Central memory CD8-positive, alpha-beta T cell (primary cell): ENCODE data around the gene THEMIS.

Source experiments
- ATAC-seq: fragments of 150-1000 bp; cut with Tn5 transposase; replicated peaks from 2 replicates; pipeline ENCODE4 v1.10.0; 2022; ENCODE audit warnings: mild to moderate bottlenecking, moderate FRiP score, moderate number of reproducible peaks; ENCODE audit not compliant: poor library complexity, severe bottlenecking; ENCODE audit errors: extremely low read depth
- DNase-seq, 2 donors: peaks; one replicate each; pipeline ENCODE4 v3.0.0; 2021; ENCODE audit warnings: low spot score in 2 of 2
- H3K27ac Mint-ChIP-seq: one replicate; pipeline ENCODE4 v1.8.0; 2022; ENCODE audit warnings: low read depth, mild to moderate bottlenecking, moderate library complexity, mixed read lengths
- H3K27me3 Mint-ChIP-seq: one replicate; pipeline ENCODE4 v1.8.0; 2022; ENCODE audit warnings: mixed read lengths
- H3K36me3 Mint-ChIP-seq: one replicate; pipeline ENCODE4 v1.8.0; 2022; ENCODE audit warnings: mild to moderate bottlenecking, moderate library complexity, mixed read lengths; ENCODE audit not compliant: insufficient read depth
- H3K4me1 Mint-ChIP-seq: one replicate; pipeline ENCODE4 v1.8.0; 2022; ENCODE audit warnings: mixed read lengths
- H3K4me3 Mint-ChIP-seq: one replicate; pipeline ENCODE4 v1.8.0; 2022; ENCODE audit warnings: mild to moderate bottlenecking, moderate library complexity, mixed read lengths
- H3K9me3 Mint-ChIP-seq: one replicate; pipeline ENCODE4 v1.8.0; 2022; ENCODE audit warnings: mixed read lengths

THEMIS gene

GRCh38 chr6:127851197-127851596 is 49.7 kb downstream of the THEMIS start:
- Mint-ChIP-seq H3K9me3 (no peaks in the 10 kb centered on the region), H3K4me1 (peaks cover 80% of the 10 kb centered on the region), H3K4me3 (no peak overlapping the region), H3K27me3 (no peaks in the 10 kb centered on the region), H3K27ac (peak overlapping the region; percentile 70), H3K36me3 (peaks cover 45% of the 10 kb centered on the region)
- ATAC-seq (no peak), DNase-seq (no peak)

DNA sequence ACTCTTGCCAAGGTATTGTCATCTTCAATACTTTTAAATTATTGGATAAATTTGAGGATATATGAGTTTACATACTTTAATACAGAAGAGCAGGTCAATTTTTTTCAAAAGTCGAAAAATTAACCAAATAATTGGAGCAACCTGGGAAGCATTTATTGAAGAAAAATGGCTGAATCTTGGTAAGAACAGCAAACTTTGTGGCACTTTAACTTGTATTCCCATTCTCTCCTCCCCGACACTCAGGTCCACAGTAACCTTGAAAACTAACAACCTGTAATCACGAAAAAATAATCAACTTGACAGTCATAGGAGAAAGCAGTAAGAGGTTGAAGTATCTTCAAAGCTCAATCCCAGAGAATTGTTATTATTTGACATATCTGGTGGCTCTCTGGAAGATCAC is 55.6 kb downstream of the THEMIS start:
- DNase-seq (no peak), ATAC-seq (no peak)
- Mint-ChIP-seq H3K27me3 (no peaks in the 10 kb centered on the region), H3K4me3 (no peak overlapping the region), H3K9me3 (no peaks in the 10 kb centered on the region), H3K27ac (peak overlapping the region; percentile 66), H3K4me1 (peaks cover 61% of the 10 kb centered on the region), H3K36me3 (peaks cover 39% of the 10 kb centered on the region)

DNA sequence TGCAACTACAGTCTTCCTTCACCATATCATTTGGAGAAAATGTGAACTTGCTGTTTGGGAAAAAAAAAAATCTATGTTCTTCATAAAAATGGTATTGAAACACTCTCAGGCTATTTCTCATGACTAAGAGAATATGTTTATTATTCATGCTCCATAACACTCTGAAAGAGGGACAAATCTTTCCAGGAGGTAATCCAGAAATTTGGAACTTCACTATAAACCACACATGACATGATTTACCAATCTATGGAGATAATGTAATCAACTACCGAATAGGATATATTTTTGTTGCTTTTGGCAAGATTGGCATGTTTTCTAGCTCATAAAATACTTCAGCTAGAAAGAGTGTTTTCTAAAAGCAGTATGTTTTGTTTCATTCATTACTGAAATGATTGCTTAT is 56.3 kb downstream of the THEMIS start:
- Mint-ChIP-seq H3K9me3 (no peaks in the 10 kb centered on the region), H3K4me3 (no peak overlapping the region), H3K27me3 (no peaks in the 10 kb centered on the region), H3K4me1 (peaks cover 58% of the 10 kb centered on the region), H3K27ac (no peak overlapping the region), H3K36me3 (peaks cover 36% of the 10 kb centered on the region)
- ATAC-seq = no peak
- DNase-seq = no peak

DNA sequence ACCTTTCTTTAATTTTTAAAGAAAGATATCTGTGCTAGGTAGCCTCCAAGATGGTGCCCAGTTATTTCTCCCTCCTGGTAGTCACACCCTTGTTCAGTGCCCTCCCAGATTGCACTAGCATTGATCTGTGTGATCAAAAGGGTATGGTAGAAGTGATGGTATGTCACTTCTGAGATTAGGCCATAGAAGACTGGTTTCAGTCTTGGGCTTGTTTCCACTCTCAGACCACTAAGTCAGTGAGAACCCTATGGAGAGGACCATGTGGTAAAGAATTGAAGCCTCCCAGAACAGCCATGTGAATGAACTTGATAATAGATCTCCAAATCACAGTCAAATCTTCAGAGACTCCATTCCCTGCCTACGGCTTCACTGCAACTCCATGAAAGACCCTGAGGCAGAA is 57.3 kb downstream of the THEMIS start:
- DNase-seq (no peak), ATAC-seq (no peak)
- no peak overlapping the region for H3K4me3 Mint-ChIP-seq
- no peaks in the 10 kb centered on the region for H3K9me3 Mint-ChIP-seq
- H3K36me3 Mint-ChIP-seq = peaks cover 29% of the 10 kb centered on the region
- H3K4me1 Mint-ChIP-seq = peaks cover 52% of the 10 kb centered on the region
- H3K27me3 Mint-ChIP-seq = no peaks in the 10 kb centered on the region
- H3K27ac Mint-ChIP-seq = no peak overlapping the region

GRCh38 chr6:127842562-127842961 is 58.3 kb downstream of the THEMIS start:
- no peak overlapping the region for H3K4me3 Mint-ChIP-seq
- H3K9me3 Mint-ChIP-seq = no peaks in the 10 kb centered on the region
- DNase-seq = no peak
- H3K27me3 Mint-ChIP-seq = no peaks in the 10 kb centered on the region
- ATAC-seq = no peak
- no peak overlapping the region for H3K27ac Mint-ChIP-seq
- peaks cover 27% of the 10 kb centered on the region for H3K36me3 Mint-ChIP-seq
- H3K4me1 Mint-ChIP-seq = peaks cover 49% of the 10 kb centered on the region

GRCh38 chr6:127841811-127842210 is 59.0 kb downstream of the THEMIS start:
- Mint-ChIP-seq H3K36me3 (peaks cover 26% of the 10 kb centered on the region), H3K4me3 (no peak overlapping the region), H3K27ac (no peak overlapping the region), H3K9me3 (no peaks in the 10 kb centered on the region), H3K4me1 (peaks cover 46% of the 10 kb centered on the region), H3K27me3 (no peaks in the 10 kb centered on the region)
- ATAC-seq (no peak), DNase-seq (no peak)

DNA sequence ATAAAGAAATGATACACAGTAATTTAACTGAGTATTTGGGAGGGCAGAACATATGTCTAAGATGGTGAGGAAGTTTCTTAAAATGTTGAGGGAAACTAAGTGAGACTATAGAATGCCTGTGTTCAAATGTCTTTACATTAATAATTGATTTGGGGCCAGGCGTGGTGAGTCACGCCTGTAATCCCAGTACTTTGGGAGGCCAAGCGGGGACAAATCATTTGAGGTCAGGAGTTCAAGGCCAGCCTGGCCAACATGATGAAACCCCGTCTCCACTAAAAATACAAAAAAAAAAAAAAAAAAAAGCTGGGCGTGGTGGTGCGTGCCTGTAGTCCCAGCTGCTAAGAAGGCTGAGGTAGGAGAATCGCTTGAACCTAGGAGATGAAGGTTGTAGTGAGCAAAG is 66.7 kb downstream of the THEMIS start:
- Mint-ChIP-seq H3K36me3 (peaks cover 28% of the 10 kb centered on the region), H3K4me1 (peaks cover 37% of the 10 kb centered on the region)

GRCh38 chr6:127833336-127833735 is 67.5 kb downstream of the THEMIS start:
- Mint-ChIP-seq H3K27me3 (no peaks in the 10 kb centered on the region), H3K4me1 (peaks cover 38% of the 10 kb centered on the region), H3K36me3 (peaks cover 34% of the 10 kb centered on the region), H3K9me3 (no peaks in the 10 kb centered on the region), H3K27ac (no peak overlapping the region), H3K4me3 (no peak overlapping the region)
- ATAC-seq (no peak), DNase-seq (no peak)

More for the DNA sequence above, 66.7 kb downstream of the THEMIS start:
- DNase-seq (no peak), ATAC-seq (no peak)
- H3K9me3 Mint-ChIP-seq = no peaks in the 10 kb centered on the region
- H3K27ac Mint-ChIP-seq = no peak overlapping the region
- no peak overlapping the region for H3K4me3 Mint-ChIP-seq
- H3K27me3 Mint-ChIP-seq = no peaks in the 10 kb centered on the region

DNA sequence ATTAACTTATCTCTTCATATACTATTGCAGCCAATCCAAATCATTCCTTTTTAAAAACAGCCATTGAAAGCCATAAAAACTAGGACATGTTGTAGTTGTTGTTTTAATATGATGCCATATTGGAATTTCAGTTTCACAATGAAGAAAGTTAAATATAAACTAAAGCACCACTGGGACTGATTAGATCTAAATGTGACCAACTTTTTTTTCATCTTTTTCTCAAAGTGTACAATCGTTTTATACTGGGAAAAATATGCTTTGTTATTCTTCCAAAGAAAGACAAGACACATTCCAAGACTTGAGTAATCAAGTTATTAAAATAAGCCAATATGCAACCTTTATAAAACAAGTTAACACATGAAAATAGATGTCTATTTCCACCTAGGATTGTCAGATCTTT is 68.5 kb downstream of the THEMIS start:
- no peaks in the 10 kb centered on the region for H3K27me3 Mint-ChIP-seq
- H3K9me3 Mint-ChIP-seq = no peaks in the 10 kb centered on the region
- H3K27ac Mint-ChIP-seq = no peak overlapping the region
- H3K36me3 Mint-ChIP-seq = peaks cover 39% of the 10 kb centered on the region
- peaks cover 46% of the 10 kb centered on the region for H3K4me1 Mint-ChIP-seq
- no peak for ATAC-seq
- H3K4me3 Mint-ChIP-seq = no peak overlapping the region
- no peak for DNase-seq

GRCh38 chr6:127824061-127824460 is 76.8 kb downstream of the THEMIS start:
- peak overlapping the region; percentile 33 for H3K4me3 Mint-ChIP-seq
- H3K27me3 Mint-ChIP-seq = no peaks in the 10 kb centered on the region
- H3K36me3 Mint-ChIP-seq = peaks cover 39% of the 10 kb centered on the region
- H3K9me3 Mint-ChIP-seq = no peaks in the 10 kb centered on the region
- H3K4me1 Mint-ChIP-seq = peaks cover 52% of the 10 kb centered on the region
- ATAC-seq (no peak), DNase-seq (no peak)
- peak overlapping the region; percentile 20 for H3K27ac Mint-ChIP-seq

GRCh38 chr6:127821431-127821830 is 79.4 kb downstream of the THEMIS start:
- Mint-ChIP-seq H3K27ac (no peak overlapping the region), H3K4me3 (no peak overlapping the region), H3K27me3 (no peaks in the 10 kb centered on the region), H3K36me3 (peaks cover 31% of the 10 kb centered on the region), H3K4me1 (peaks cover 59% of the 10 kb centered on the region), H3K9me3 (no peaks in the 10 kb centered on the region)
- ATAC-seq (no peak), DNase-seq (no peak)

- Mint-ChIP-seq H3K36me3 (peaks cover 18% of the 10 kb centered on the region), H3K27me3 (no peaks in the 10 kb centered on the region)
- no peak for ATAC-seq
These were observed 82.7 kb downstream of the THEMIS start for GRCh38 chr6:127818149-127818548.

DNA sequence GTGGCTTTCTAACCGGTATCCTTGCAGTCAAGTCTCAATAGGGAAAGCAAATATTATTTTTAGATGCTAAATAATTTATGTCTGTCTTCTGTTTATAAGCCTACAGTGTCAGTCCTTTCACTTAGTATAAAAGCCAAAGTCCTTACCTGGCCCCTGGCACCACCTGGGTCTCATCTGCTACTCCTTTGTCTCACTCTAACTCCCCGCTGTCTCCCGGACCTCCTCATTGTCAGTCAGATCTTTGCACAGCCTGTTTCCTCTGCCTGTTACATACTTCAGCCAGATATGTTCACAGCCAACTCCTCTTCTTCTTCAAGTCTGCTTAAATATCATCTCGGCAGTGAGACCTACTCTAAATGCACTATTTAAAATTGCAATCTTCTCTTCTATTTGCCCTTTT is 84.2 kb downstream of the THEMIS start:
- Mint-ChIP-seq H3K27ac (peak overlapping the region; percentile 63), H3K4me3 (peak overlapping the region; percentile 6)

More at GRCh38 chr6:127818149-127818548, 82.7 kb downstream of the THEMIS start:
- peak overlapping the region; percentile 63 for H3K27ac Mint-ChIP-seq
- H3K4me1 Mint-ChIP-seq = peaks cover 48% of the 10 kb centered on the region
- H3K4me3 Mint-ChIP-seq = no peak overlapping the region
- no peak for DNase-seq
- no peaks in the 10 kb centered on the region for H3K9me3 Mint-ChIP-seq

GRCh38 chr6:127813699-127814027 is 87.2 kb downstream of the THEMIS start:
- Mint-ChIP-seq H3K27ac (peak overlapping the region; percentile 71), H3K4me3 (peak overlapping the region; percentile 72), H3K4me1 (peaks cover 74% of the 10 kb centered on the region), H3K27me3 (no peaks in the 10 kb centered on the region), H3K9me3 (no peaks in the 10 kb centered on the region), H3K36me3 (peaks cover 21% of the 10 kb centered on the region)
- ATAC-seq = peak; percentile 49
- no peak for DNase-seq

More for the DNA sequence above, 84.2 kb downstream of the THEMIS start:
- Mint-ChIP-seq H3K9me3 (no peaks in the 10 kb centered on the region), H3K4me1 (peaks cover 61% of the 10 kb centered on the region), H3K27me3 (no peaks in the 10 kb centered on the region), H3K36me3 (peaks cover 15% of the 10 kb centered on the region)
- ATAC-seq (no peak), DNase-seq (no peak)
